ENCODE measurements around the gene LHFPL6.

GRCh38 chr13:39580881-39581575 is 22.0 kb downstream of the LHFPL6 start:
- TF ChIP-seq CTCF (conservative IDR thresholded peaks at IDR 0.05 in 1 of 2, IDR thresholded peaks at IDR 0.05 in 1 of 2; ENCODE audit: extremely low read depth in 1 of 2, insufficient read depth in 1 of 2, low read depth in 1 of 2, low read length in 2 of 2), result no peak
- no peak for TF ChIP-seq EZH2 (IDR thresholded peaks at IDR 0.05; ENCODE audit: borderline replicate concordance, low read length)

Measured in mammary epithelial cell (primary cell).